ENCODE data around the gene DMAC2.
"Not testable (repeated sequence)": the region's sequence is repeated elsewhere in the genome, so short reads cannot be mapped to it uniquely, and the experiment has no call there.

The DMAC2 gene

GRCh38 chr19:41443813-41444455 lies 4.2 kb upstream of the DMAC2 start:
- no peak for DNase-seq (ENCODE audit: low read depth in 3 of 3, low spot score in 1 of 3)

GRCh38 chr19:41442473-41443355 lies 3.0 kb upstream of the DMAC2 start, which contains the start of gene ERICH4:
Gene ERICH4 (plus strand): TSS chr19:41443156. CDS start chr19:41443170, 14 bp downstream.
- DNase-seq (ENCODE audit: low read depth in 3 of 3, low spot score in 1 of 3): no peak

- DNase-seq (ENCODE audit: low read depth in 3 of 3, low spot score in 1 of 3): no peak
Observed at GRCh38 chr19:41441321-41441945, 1.7 kb upstream of the DMAC2 start.

GRCh38 chr19:41437944-41438574 lies 1.7 kb downstream of the DMAC2 start:
- no peak for DNase-seq (ENCODE audit: low read depth in 3 of 3, low spot score in 1 of 3)

- DNase-seq (ENCODE audit: low read depth in 3 of 3, low spot score in 1 of 3): no peak
Observed at GRCh38 chr19:41436674-41436951, 3.1 kb downstream of the DMAC2 start.

- DNase-seq (ENCODE audit: low read depth in 3 of 3, low spot score in 1 of 3): no peak
Observed at GRCh38 chr19:41435936-41436673, 3.6 kb downstream of the DMAC2 start.

GRCh38 chr19:41435376-41435775 lies 4.3 kb downstream of the DMAC2 start:
- DNase-seq (ENCODE audit: low read depth in 3 of 3, low spot score in 1 of 3): not testable (repeated sequence)

GRCh38 chr19:41434450-41434849 lies 5.3 kb downstream of the DMAC2 start:
- DNase-seq (ENCODE audit: low read depth in 3 of 3, low spot score in 1 of 3): no peak

GRCh38 chr19:41433171-41433570 lies 6.5 kb downstream of the DMAC2 start:
- no peak for DNase-seq (ENCODE audit: low read depth in 3 of 3, low spot score in 1 of 3)

- DNase-seq (ENCODE audit: low read depth in 3 of 3, low spot score in 1 of 3): no peak
Observed at GRCh38 chr19:41431426-41432386, 8.0 kb downstream of the DMAC2 start.

GRCh38 chr19:41430922-41431321 lies 8.8 kb downstream of the DMAC2 start:
- no peak for DNase-seq (ENCODE audit: low read depth in 3 of 3, low spot score in 1 of 3)

GRCh38 chr19:41428481-41428859 lies 11.2 kb downstream of the DMAC2 start:
- no peak for DNase-seq (ENCODE audit: low read depth in 3 of 3, low spot score in 1 of 3)

GRCh38 chr19:41427647-41428480 lies 11.8 kb downstream of the DMAC2 start:
- peak in 1 of 3 donors; percentile 15 for DNase-seq (ENCODE audit: low read depth in 3 of 3, low spot score in 1 of 3)

- peak in 1 of 3 donors; percentile 16 for DNase-seq (ENCODE audit: low read depth in 3 of 3, low spot score in 1 of 3)
Observed at GRCh38 chr19:41426952-41427646, 12.6 kb downstream of the DMAC2 start, which contains the start of gene B3GNT8. Gene B3GNT8 (minus strand): TSS chr19:41427374. CDS start chr19:41426778, 596 bp downstream.

- DNase-seq (ENCODE audit: low read depth in 3 of 3, low spot score in 1 of 3): no peak
Observed at GRCh38 chr19:41426116-41426841, 13.4 kb downstream of the DMAC2 start.

- no peak for DNase-seq (ENCODE audit: low read depth in 3 of 3, low spot score in 1 of 3)
Observed at GRCh38 chr19:41425174-41426115, 14.3 kb downstream of the DMAC2 start.

Data from stimulated activated CD4-positive, alpha-beta T cell treated with anti-CD3 and anti-CD28 coated beads, TNF-alpha, amount 100 ng/mL, for 1 hour (primary cell).